NB4 (cell line): ENCODE results near the gene ATP5PF.
"Not testable (repeated sequence)": the region's sequence is repeated elsewhere in the genome, so short reads cannot be mapped to it uniquely, and the experiment has no call there.

Source experiments
- CTCF ChIP-seq: IDR thresholded peaks from one replicate; pipeline ENCODE4 v1.5.1; 2012; ENCODE audit warnings: low read depth, low read length
- MYC ChIP-seq: IDR thresholded peaks from 2 replicates; pipeline ENCODE4 v1.6.1; 2011; ENCODE audit warnings: low read depth, low read length
- POLR2A ChIP-seq: IDR thresholded peaks from 2 replicates; pipeline ENCODE4 v1.6.1; 2011; ENCODE audit warnings: mild to moderate bottlenecking; ENCODE audit not compliant: insufficient read length; ENCODE audit errors: extremely low read depth

GRCh38 chr21:25695461-25695860, 39.2 kb downstream of the ATP5PF start:
- not testable (repeated sequence) for TF ChIP-seq CTCF, POLR2A, MYC
